SU-DHL-6 (cell line): ENCODE data around the gene USP7.

ENCODE experiments used
- CTCF ChIP-seq: fragments of 200-600 bp; sonication (generic); IDR thresholded peaks from one replicate; pipeline ENCODE4 v1.5.1; 2017; ENCODE audit warnings: antibody characterized with exemption, mild to moderate bottlenecking, low read length, moderate library complexity; ENCODE audit not compliant: insufficient read depth, poor library complexity, severe bottlenecking
- EZH2phosphoT487 ChIP-seq: fragments of 200-600 bp; sonication (generic), shearing (Covaris generic); conservative IDR thresholded peaks from 2 replicates; pipeline ENCODE4 v1.6.1; 2018; ENCODE audit warnings: mild to moderate bottlenecking, antibody characterized with exemption, low read length, moderate library complexity, mixed read lengths

- TF ChIP-seq CTCF: no peak
- no peak for TF ChIP-seq EZH2phosphoT487
Measured at GRCh38 chr16:8855972-8856371, 107.7 kb downstream of the USP7 start.
